ENCODE data around the gene MT3.

The MT3 gene

DNA sequence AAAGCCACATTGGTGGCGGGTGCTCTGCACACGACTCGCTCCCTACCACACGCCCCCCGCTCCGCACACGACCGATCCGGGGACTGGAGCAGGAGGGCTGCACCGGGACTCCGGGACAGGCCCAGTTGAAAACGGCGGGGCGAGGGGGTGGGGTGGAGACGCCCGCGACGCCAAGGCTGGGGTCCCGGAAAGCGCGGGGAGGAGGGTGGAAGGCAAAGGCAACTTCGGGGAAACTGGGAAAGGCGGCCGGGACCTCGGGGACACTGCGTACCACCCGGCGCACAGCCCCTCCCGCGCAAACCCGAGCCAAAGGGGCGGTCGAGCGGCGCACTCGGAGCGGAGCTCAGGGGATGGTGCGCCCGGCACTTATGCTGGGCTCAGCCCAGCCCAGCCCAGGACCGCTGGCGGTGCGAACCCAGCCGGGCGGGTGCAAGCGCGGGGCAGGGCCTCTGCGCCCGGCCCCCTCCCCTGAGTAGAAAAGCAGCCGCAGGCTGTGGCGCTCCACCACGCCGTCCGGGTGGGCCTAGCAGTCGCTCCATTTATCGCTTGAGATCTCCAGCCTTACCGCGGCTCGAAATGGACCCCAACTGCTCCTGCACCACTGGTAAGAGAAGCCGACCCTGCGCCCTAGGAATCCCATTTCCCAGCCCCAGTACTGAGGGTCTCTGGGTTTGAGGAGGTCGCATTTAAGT lies 43.0 kb downstream of the MT3 start, which contains the start of gene MT1M:
Gene MT1M, plus strand, starts transcription at position 504 of the 692 bp plus-strand sequence. Its CDS starts 73 bp downstream, at position 577.
- no peak for DNase-seq

DNA sequence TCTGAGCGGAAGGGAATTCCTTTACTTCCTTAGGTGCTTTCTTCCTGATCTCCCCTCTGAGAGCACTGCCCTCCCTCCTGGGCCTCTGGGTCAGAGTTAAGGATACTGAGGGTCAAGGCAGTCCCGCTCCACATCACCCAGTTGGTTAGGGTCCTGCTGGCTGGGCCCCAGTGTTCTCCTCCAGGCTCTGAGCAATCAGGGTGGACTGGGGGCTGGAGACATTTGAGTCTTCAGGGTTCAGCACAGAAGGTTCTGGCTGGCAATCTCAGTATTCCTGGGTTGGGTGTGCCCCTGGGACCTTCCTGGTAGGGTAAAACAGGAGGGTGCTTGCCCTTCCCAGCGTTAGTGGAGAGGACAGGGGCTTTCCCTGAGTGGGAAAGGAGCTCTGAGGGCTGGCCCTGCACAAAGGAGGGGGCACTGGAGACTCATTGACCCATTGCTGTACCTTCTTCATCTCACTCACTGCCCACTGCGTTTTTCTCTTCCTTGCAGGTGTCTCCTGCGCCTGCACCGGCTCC lies 43.6 kb downstream of the MT3 start:
- DNase-seq = no peak

- no peak for DNase-seq
Observed at GRCh38 chr16:56633535-56633934, 44.2 kb downstream of the MT3 start.

DNA sequence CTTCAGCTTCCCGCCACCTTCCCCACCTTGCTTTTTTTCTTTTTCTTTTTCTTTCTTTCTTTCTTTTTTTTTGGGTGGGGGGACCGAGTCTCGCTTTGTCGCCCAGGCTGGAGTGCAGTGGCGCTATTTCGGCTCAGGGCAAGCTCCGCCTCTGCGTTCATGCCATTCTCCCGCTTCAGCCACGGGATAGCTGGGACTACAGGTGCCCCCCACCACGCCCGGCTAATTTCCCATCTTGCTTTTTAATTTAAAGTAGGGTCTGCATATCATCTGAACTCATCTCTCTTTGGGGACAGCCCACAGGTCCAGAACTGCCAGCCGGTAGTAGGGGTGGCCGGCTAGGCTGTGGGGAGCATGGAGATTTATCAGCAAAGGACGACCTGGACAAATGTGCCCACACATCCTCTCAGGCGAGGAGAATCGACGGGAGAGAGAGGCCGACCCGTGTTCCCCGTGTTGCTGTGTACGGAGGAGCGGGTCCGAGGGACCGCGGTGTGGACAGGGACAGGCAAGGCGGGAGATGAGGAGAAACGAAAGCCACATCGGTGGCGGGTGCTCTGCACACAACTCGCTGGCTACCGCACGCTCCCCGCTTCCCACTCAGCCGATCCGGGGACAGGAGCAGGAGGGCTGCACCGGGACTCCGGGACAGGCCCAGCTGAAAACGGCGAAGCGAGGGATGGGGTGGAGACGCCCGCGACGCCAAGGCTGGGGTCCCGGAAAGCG lies 45.5 kb downstream of the MT3 start:
- DNase-seq = no peak

- no peak for DNase-seq
Observed at GRCh38 chr16:56635441-56635967, 46.2 kb downstream of the MT3 start.

- DNase-seq = no peak
Observed at GRCh38 chr16:56636616-56637413, 47.5 kb downstream of the MT3 start.

DNA sequence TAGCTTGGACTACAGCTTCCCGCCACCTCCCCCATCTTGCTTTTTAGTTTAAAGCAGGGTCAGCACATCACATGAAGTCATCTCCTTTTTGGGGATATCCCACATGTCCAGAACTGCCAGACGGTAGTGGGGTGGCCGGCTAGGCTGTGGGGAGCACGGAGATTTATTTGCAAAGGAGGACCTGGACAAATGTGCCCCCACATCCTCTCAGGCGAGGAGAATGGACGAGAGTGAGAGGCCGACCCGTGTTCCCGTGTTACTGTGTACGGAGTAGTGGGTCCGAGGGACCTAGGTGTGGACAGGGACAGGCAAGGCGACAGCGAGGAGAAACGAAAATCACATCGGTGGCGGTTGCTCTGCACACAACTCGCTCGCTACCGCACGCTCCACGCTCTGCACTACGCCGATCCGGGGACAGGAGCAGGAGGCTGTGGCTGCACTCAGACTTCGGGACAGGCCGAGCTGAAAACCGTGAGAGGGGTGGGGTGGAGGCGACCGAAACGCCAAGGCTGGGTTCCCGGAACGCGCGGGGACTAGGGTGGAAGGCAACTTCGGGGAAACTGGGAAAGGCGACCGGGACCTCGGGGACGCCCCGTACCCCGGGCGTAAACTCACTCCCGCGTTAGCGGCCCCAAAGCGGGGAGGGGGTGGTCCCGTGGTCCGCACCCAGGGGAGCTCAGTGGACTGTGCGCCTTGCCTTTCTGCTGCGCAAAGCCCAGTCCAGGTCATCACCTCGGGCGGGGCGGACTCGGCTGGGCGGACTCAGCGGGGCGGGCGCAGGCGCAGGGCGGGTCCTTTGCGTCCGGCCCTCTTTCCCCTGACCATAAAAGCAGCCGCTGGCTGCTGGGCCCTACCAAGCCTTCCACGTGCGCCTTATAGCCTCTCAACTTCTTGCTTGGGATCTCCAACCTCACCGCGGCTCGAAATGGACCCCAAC lies 48.8 kb downstream of the MT3 start, which contains the start of gene MT1A:
Gene MT1A, plus strand, starts transcription at position 853 of the 937 bp plus-strand sequence. Its CDS starts 73 bp downstream, at position 926.
- no peak for DNase-seq

DNA sequence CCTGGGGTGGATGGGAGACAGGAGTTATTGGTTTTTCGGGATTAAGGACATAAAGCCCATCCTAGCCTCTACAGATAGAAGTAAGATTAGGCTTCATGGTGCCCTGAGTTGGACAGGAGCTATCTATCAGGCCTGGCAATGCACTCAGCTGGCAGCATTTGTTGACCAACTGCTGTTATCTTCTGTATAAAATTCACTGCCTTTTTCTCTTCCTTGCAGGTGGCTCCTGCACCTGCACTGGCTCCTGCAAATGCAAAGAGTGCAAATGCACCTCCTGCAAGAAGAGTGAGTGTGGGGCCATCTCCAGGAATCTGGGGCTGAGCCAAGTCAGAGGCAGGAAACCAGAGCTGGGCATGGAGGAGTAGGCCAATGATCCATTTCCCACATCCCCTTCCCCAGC lies 49.7 kb downstream of the MT3 start:
- no peak for DNase-seq

DNA sequence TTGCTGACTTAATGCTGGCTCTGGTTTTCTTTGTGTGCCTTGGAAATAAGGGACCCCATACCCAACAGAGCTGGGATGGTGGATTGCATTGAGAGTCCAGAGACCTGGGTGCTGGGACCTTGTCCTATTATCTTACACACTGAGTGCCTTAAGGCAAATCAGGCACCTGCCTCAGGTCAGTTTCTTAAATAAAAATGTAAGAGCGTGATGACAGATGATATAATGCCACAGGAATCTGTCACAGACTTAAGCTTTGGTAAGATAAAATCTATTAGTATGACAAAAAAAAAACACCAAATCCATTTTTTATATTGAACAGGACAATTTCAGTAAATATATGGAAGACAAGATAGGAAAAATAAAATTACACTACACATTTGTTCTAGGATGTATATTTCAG lies 50.7 kb downstream of the MT3 start:
- DNase-seq = no peak

All from activated naive CD4-positive, alpha-beta T cell treated with Interleukin-2 at 50 U/mL for 16 hours (primary cell).